Measurements from ENCODE around the gene ULBP3.
"Not testable (repeated sequence)": the region's sequence is repeated elsewhere in the genome, so short reads cannot be mapped to it uniquely, and the experiment has no call there.

ULBP3 gene

GRCh38 chr6:150025201-150025917 lies 43.6 kb downstream of the ULBP3 start, which contains the start of gene RAET1L:
TSS of gene RAET1L (minus strand) at chr6:150025532. CDS start at chr6:150025471, 61 bp downstream.
- no peak for TF ChIP-seq ZFX (IDR thresholded peaks at IDR 0.05)
- no peak for TF ChIP-seq CTCF (conservative IDR thresholded peaks at IDR 0.05)
- H3K27ac ChIP-seq: no peak within 1 kb of the TSS

GRCh38 chr6:150024646-150025155 lies 44.2 kb downstream of the ULBP3 start:
- H3K27ac ChIP-seq: no peak overlapping the region
- no peak for TF ChIP-seq CTCF (conservative IDR thresholded peaks at IDR 0.05)
- no peak for TF ChIP-seq ZFX (IDR thresholded peaks at IDR 0.05)

GRCh38 chr6:150024021-150024420 lies 44.9 kb downstream of the ULBP3 start:
- not testable (repeated sequence) for H3K27ac ChIP-seq

GRCh38 chr6:150021870-150022269 lies 47.1 kb downstream of the ULBP3 start:
- not testable (repeated sequence) for H3K27ac ChIP-seq

GRCh38 chr6:150018846-150019580 lies 49.9 kb downstream of the ULBP3 start:
- TF ChIP-seq ZFX (IDR thresholded peaks at IDR 0.05): no peak
- no peak for TF ChIP-seq CTCF (conservative IDR thresholded peaks at IDR 0.05)
- no peak overlapping the region for H3K27ac ChIP-seq

- H3K27ac ChIP-seq: not testable (repeated sequence)
- TF ChIP-seq CTCF (conservative IDR thresholded peaks at IDR 0.05): peak; percentile 46
Measured at GRCh38 chr6:150017186-150017521, 51.8 kb downstream of the ULBP3 start.

- peak; percentile 69 for TF ChIP-seq CTCF (conservative IDR thresholded peaks at IDR 0.05)
- no peak for TF ChIP-seq ZFX (IDR thresholded peaks at IDR 0.05)
- no peak overlapping the region for H3K27ac ChIP-seq
Measured at GRCh38 chr6:150016324-150017185, 52.4 kb downstream of the ULBP3 start.

- H3K27ac ChIP-seq: not testable (repeated sequence)
Measured at GRCh38 chr6:150015281-150016001, 53.5 kb downstream of the ULBP3 start.

GRCh38 chr6:150014623-150015280 lies 54.2 kb downstream of the ULBP3 start:
- not testable (repeated sequence) for H3K27ac ChIP-seq

GRCh38 chr6:150013785-150014622 lies 54.9 kb downstream of the ULBP3 start:
- H3K27ac ChIP-seq: not testable (repeated sequence)
